HG03159 (cell line): ENCODE data around the gene SEC16A.
A peak's percentile ranks its signal among the peaks of the same experiment; 100 is the strongest.

Source experiments
- ATAC-seq: cut with Tn5 transposase; IDR thresholded peaks from one replicate; pipeline ENCODE4 v1.9.1; 2021; ENCODE audit warnings: mild to moderate bottlenecking, moderate library complexity; ENCODE audit not compliant: unreplicated experiment

Gene SEC16A

DNA sequence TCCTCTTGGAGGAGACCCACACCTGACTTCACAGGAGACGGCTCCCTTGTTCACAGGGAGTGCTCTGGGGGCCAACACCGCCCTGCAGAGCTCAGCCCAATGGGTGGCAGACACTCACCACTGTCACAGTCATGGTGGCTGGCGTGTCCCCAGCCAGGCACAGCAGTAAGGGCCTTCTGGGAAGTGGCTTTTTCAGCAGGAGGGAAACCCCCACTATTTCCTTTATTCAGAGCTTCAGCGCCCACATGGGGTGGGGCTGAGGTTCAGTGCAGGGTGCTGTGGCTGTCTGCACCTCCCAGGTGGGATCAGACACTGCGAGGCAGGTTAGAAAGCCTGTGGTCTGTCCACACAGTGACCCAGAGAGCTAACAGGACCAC lies 79.3 kb downstream of the SEC16A start:
- no peak for ATAC-seq

DNA sequence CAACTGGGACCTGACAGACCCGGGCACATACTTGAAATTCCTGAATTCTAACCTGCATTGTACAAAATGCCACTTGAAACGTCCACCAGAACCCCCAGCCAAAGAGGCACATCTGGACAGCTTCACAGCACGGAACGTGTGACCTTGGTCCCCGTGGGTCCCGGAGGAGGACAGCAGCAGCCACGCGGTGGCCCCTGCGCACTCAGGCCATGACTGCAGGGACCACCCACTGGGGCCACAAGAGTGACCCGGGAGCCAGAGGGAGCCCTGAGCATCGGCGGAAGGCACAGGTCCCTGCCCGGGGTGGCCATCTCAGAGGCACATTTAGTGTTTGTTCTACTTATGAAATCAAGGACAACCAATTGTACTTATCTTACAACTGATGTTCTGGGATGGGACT lies 80.8 kb downstream of the SEC16A start:
- no peak for ATAC-seq

DNA sequence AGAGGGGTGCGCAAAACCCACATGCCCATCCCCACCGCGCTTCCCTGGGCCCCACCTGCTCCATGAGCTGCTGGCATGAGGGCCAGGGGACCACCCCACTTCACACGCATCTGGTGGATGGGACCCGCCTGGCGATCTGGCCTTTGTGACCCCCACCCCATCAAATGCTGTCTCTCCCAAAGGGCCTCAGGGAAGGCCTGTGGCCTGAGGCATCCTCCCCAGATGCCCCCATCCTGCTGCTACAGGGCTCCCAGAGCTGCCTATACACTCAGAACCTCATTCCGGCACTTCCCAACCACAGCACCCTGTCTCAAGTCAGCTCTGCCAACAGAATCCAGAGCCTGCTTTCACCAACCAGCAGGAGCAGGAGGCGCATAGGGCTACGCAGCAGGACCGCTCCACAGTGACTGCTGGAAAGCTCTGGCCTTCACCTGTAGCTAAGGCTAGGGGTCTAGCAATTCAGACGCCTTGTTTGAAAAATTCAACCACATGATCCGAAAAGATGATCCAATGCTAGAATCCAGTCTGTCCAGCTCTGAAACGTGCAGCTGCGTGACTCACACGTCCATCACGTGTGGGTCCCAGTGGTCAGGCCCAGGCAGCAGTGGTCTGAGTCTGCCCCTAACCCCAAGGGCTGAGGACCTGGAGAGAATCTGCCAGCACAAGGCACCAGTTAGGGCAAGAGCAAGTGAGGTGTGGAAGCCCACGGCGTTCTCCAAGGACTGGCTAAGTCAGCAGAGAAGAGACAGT lies 81.5 kb downstream of the SEC16A start:
- ATAC-seq, result no peak

DNA sequence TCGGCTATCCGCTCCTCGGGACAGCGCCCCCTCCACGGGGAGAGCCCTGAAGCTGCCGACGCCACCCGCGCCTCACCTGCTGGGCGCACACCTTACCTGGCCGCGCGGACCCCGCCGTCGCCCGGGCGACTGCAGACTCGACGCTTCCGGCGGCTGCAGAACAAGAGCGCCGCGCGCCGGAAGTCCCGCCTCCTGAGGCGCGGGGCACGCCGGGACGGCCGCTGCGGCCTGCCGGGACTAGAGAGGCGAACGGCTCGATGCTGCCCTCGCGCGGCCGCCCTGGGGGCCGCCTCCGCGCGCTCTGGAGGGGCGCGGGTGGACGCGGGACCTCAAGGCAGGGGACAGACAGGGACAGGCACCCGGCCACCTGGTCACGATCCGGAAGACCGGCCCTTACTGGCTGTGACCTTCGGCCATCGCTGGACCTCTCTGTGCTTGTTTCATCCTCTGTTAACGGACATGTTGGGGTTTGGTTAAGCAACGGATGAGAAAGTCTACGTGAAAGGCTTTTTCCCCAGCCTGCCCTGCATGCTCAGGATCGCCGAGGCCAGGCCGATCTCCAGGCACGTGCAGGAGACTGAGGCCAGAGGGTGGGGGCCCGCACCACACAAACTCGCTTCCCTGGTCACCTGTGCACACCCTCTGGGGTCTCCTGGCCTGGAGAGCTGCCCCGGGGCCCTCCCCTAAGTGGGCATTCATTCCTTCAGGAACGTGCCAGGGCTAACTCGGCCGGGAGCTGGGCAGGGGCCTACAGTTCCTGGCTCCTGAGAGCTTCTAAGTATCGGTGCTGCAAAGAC lies 82.6 kb downstream of the SEC16A start, which contains the start of gene SNAPC4:
Gene SNAPC4, minus strand, starts transcription at position 133 of the 797 bp plus-strand sequence. CDS start 1,742 bp downstream, outside the sequence.
- peak; percentile 65 for ATAC-seq

DNA sequence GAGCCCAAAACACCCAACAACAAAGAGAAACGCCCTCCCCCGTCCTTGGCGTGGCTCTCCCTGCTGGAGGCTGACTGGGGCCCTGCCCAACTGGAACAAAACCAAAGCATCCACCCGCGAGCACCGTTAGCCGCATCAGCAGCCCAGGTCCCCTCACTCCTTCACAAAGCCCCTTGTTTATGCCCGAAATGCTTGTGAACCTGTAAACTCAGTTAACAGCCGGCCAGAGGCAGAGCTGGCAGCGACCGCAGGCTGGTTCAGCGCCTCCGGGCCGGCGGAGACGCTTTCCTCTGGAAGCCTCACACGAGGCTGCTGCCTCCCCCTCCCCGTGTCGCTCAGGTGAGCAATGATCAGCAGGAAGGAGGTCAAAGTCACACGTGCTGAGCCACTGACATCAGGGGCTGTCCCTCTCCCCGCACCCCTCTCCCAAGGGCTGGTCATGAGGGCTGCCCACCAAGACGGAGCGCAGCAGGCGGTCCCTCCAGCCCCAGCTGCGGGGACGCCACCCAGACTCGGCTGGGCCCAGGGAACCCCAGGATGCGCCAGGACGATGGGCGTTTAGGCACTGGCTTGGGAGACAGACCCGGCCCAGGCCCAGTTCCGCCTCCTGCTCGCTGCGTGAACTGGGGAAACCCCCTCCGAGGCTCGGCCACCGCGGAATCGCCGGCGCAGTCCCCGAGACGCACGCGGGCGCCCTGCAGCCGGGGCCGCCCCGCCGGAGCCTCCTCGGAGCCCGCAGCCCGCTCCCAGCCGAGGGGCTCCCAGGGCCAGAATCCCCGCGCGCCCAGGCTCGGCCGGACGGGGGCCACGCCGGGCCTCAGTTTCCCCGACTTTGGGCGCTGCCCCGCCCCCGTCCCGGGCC lies 83.4 kb downstream of the SEC16A start:
- no peak for ATAC-seq

DNA sequence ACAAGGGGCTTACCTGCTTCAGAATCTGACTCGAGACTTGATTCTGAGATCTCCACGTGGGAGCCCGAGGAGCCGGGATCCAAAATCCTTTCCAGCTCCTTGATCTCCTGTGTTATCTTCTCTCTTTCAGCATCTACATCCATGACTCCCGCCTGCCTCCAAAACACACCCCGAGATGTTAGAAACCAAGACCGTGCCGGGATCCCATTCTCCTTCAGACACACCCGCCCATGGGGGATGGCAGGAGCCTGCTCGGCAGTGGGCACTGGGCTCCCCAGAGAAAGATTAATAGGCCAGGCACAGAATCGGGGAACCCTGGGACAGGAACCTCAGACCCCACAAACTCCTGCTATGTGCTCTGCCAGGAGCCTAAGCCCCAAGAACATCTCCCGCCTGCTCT lies 84.6 kb downstream of the SEC16A start:
- no peak for ATAC-seq

DNA sequence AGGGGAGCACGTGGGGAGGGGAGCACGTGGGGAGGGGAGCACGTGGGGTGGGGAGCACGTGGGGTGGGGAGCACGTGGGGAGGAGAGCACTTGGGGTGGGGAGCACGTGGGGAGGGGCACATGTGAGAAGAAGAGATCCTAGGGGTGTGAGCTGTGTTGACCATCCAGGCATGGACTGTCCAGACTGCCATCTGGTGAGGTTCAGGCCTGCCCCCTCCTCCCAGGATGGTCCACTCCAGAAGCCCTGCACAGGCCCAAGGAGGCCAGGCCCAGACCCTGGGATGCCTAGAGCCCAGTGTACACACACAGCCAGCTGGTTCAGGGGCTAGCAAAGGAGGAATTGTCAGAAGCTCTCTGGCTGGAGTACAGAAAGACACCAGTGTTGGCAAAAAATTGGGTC lies 85.2 kb downstream of the SEC16A start:
- no peak for ATAC-seq

DNA sequence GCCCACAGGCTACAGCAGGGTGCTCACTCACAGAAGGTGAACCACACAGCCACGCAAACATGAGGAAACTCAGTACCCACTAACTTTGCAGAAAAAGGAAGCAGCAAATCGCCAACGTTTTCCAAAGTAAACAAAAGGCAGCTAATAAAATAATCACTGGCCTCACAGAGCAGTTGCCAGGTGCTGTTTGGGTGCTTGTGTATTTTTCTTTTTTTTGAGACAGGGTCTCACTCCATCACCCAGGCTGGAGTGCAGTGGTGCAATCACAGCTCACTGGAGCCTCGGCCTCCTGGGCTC lies 86.7 kb downstream of the SEC16A start:
- no peak for ATAC-seq

DNA sequence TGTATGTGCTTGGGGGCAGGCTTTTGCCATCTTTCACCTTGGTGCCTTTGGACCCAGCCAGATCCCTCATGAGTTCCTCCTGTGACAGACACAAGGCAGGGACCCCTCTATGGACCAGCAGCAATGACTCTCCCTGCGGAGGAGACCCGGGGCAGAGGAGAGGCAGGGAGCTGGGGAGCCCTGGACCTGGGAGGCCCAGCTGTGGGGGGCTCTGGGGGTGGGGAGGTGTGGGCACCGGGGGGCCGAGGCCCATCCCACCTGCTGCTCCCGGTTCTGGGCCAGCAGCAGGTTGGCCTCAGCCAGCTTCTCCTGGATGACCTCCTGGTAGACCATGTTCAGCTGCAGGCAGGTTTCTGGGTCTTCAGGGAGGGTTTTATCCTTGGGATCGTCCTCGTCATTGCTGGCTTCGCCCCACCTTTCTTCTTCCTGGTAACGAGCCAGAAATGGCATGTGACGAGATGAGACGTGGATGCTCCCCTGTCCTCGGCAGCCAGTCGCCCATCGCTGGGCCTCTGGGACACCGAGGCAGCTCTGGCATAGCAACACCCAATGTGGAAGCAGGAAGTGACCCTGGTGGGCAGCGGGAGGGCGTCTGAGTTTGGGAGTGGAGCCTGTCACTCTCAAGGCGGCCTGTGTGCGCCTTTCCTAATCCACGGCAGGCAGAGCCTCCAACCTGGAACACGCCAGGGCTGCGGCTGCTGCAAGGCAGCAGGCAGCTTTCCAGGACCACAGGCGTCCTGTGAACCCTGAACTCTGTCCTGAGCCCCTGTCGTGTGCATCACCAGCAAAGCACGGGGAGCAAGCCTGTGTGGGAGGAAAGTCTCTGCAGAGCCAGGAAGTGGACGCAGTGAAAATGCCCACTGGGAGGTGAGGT lies 87.3 kb downstream of the SEC16A start:
- ATAC-seq, result no peak

DNA sequence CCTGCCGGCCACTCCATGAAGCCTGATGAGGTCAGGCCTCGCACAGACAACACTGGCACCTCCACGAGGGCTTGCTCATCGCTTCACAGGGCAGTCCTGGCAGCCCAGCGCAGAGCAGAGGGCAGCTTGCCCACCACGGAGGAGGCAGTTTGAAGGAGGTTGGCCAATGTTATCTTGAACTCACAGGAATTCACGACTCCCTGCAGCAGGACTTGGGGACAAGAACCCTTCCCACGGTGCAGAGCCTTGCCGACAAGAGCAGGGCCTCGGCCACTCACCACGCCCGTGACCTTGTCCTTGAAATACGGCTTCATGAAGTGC lies 87.9 kb downstream of the SEC16A start:
- no peak for ATAC-seq

DNA sequence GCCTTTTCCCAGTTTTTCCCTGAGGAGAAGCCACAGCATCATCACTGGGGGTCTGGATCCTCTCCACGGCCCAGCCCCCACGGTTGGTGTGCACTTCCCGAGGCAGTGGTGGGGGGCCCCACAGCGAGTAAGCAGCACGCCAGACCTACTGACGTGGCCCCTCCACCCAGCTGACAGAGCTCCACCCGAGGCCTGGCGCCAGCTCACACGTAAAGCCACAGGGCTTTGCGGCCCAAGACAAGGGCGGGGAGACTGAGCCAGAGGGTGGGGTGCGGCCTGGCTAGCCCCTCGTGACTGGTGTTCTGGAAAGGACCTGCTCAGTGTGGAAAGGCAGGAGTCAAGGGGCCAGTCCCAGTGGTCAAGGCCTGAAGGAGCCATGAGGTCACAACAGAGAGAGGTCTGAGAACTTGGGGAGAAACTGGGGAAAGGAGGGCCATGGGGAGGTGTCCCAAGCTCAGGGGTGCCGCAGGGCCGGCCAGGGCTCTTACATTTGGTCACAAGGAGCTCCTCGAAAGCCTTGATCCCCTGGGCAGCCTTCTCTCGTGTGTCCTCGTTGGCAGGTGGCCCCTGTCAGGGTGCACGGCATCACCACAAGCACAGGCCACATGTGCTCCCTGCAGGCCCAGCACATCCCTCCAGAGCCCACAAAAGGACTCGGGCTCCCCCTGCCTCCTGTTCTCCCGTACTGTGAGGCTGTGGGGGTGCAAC lies 88.4 kb downstream of the SEC16A start:
- no peak for ATAC-seq

DNA sequence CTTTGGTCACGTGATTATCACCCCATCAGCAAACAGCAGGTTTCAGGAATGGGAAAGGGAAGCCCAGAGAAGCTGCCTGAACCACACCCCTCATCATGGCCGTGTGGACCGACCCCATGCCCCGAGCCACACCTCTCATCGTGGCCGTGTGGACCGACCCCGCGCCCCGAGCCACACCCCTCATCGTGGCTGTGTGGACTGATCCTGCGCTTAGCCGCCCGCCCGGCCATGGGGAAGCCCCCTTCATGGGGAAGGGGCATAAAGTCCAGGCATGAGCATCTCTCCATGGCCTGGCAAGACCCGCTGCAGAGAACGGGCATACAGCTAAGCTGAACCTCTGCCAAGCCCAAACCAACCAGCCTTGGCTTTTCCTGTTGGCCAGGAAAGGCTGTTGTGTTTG lies 89.3 kb downstream of the SEC16A start:
- ATAC-seq, result no peak

DNA sequence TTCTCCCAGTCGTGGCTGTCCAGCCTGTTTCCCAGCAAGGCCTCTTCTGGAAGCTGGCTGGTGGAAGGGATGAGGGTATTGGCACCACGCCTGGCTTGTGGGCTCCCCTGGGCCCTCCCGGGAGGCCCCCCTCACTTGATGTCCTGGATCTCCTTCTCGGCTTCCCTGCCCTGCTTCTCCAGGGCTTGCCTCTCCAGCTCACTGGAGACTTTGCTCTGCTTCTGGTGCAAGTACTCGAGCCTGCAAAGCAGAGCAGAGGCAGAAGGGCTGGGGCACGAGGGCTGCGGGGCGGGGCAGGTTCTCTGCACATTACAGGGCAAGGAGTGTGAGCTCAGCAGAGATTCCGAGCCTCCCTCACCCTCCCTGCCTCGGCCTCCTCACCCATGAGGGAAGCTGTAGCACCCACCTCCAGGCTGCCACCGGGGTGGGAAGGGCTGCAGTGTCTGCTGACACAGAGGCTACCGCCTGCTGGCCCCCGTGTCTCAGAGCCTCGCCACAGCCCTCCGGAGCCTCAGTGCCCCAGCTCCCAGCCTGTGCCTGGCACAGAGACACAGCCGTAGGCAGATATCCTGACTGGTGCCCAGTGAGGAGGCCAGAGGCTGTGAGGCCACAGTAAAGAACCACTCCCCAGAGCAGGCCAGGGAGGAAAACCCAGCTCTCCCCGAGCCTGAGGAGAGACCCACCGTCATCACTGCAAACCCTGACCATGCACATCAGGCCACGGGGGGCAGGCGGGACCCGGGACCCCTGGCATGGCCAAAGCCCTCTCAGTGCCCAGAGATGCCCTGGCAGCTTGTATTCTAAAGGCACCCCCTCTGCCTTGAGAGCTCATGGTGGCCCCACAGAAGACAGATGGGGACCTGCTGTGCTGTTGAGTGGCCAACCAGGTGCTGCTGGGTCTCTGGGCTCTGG lies 90.0 kb downstream of the SEC16A start:
- no peak for ATAC-seq

DNA sequence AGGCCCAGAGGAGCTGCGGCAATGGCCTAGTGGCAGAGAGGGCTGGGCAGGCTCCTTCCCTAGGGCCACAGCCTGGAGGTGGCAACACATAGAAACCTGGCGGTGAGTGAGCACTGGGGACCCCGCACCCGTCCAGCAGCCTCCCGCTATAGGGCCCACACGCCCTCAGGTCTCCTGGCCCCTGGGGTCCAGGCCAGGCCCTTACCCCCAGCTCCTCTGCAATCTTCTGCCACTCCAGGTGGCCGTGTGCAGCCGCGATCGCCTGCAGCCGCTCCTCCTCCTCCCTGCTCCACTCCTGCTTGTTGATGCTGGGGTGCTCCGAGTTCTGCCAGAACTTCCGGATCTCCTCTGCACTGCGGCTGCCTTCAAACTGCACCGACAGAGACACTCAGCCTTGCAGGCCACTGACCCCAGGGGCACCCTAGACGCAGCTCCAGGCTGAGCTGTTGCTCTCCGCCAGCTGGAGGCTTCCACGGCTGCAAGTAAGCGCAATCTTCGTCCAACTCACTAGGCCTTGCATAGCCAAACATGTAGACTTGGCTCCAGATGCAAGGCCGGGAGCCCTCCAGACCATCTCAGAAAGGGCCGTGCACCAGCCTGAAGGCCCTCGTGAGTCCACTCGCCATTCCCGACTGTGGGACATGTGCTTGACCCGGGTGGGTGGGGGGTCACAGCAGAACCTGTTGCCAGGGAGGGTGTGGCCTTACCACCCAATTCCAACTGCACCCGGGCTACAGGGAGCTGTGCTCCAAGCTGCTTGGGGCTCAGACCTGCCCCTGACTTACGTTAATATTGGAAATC lies 90.9 kb downstream of the SEC16A start:
- no peak for ATAC-seq
